ENCODE results near the gene BUD23. TPM values are rescaled to one million over a fixed set of nuclear protein-coding genes. Genes with fewer than 3 reads are reported as not detected.

Gene BUD23
- total RNA-seq, 1 donor from 2014 or later, result 109 TPM

- intact Hi-C loops (cut with micrococcal nuclease), result loop anchor here (2.0 kb wide), 1 partner anchor 128 kb away; no protein-coding TSS in a partner anchor
- H3K4me1 Mint-ChIP-seq (ENCODE audit: low read depth), result peaks cover 10% of the 10 kb centered on the region
- peak overlapping the region; percentile 1 for H3K27ac Mint-ChIP-seq
- H3K9me3 Mint-ChIP-seq, result no peaks in the 10 kb centered on the region
- H3K4me3 Mint-ChIP-seq (ENCODE audit: low read depth), result no peak overlapping the region
- H3K27me3 Mint-ChIP-seq (ENCODE audit: low read depth), result peaks cover 3% of the 10 kb centered on the region
- DNase-seq (ENCODE audit: low spot score), result peak; percentile 72
- H3K36me3 Mint-ChIP-seq (ENCODE audit: low read depth), result peaks cover 6% of the 10 kb centered on the region
These were observed 51.5 kb downstream of the BUD23 start for GRCh38 chr7:73734619-73735527.

DNA sequence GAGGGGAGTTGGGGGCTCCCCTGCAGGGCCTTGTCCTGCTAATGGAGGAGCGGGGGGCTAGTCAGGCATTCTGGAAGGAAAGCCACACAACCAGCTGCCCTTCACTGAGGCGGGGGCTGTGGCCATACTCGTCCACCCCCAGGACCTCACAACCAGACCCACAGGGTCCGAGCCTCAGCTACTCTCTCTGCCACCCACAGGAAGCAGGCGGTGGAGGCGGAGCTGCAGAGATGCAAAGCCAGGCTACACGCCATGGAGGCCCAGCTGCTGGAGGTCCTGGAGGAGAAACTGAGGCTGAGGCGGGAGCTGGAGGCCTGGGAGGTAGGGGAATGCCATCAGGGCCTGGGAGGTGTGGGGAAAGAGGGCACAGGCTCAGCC lies 52.1 kb downstream of the BUD23 start:
- Mint-ChIP-seq H3K9me3 (no peaks in the 10 kb centered on the region), H3K4me1 (ENCODE audit: low read depth) (peaks cover 10% of the 10 kb centered on the region), H3K27ac (no peak overlapping the region), H3K27me3 (ENCODE audit: low read depth) (peaks cover under 1% of the 10 kb centered on the region), H3K36me3 (ENCODE audit: low read depth) (peaks cover 6% of the 10 kb centered on the region), H3K4me3 (ENCODE audit: low read depth) (no peak overlapping the region)
- DNase-seq (ENCODE audit: low spot score), result no peak
- intact Hi-C loops (cut with micrococcal nuclease), result loop anchor here (2.0 kb wide), 1 partner anchor 129 kb away; no protein-coding TSS in a partner anchor

DNA sequence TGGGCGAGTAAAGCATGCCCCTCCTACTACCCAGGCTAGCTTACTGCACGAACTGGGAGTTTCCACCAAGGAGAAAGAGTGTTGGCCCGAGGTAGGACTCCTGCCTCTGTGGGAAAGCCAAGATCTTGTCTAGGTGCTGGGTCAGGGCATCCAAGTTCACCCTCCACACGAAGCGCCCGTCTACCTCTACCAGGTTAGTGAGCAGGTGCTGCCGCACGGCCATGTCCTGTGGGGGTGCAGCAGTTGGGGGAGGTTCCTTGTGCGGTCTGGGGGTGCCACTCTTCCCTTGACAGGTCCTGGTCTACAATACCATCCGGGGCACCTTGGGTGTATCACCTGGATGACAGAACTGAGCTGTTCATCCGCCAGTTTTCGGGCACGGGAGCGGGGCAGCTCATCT lies 53.5 kb downstream of the BUD23 start:
- no peak overlapping the region for H3K27ac Mint-ChIP-seq
- H3K36me3 Mint-ChIP-seq (ENCODE audit: low read depth), result peaks cover 6% of the 10 kb centered on the region
- intact Hi-C loops (cut with micrococcal nuclease), result no loop called here
- H3K4me3 Mint-ChIP-seq (ENCODE audit: low read depth), result peak overlapping the region; percentile 93
- no peaks in the 10 kb centered on the region for H3K9me3 Mint-ChIP-seq
- H3K27me3 Mint-ChIP-seq (ENCODE audit: low read depth), result no peaks in the 10 kb centered on the region
- no peak for DNase-seq (ENCODE audit: low spot score)
- H3K4me1 Mint-ChIP-seq (ENCODE audit: low read depth), result peaks cover 10% of the 10 kb centered on the region

- intact Hi-C loops (cut with micrococcal nuclease), result loop anchor here (1.0 to 2.0 kb wide), 6 partner anchors 19 to 345 kb away; partner anchors contain the start of genes BAZ1B, LIMK1, METTL27 and TBL2
- H3K27me3 Mint-ChIP-seq (ENCODE audit: low read depth), result no peaks in the 10 kb centered on the region
These were observed 54.3 kb downstream of the BUD23 start for GRCh38 chr7:73737491-73738219.

DNA sequence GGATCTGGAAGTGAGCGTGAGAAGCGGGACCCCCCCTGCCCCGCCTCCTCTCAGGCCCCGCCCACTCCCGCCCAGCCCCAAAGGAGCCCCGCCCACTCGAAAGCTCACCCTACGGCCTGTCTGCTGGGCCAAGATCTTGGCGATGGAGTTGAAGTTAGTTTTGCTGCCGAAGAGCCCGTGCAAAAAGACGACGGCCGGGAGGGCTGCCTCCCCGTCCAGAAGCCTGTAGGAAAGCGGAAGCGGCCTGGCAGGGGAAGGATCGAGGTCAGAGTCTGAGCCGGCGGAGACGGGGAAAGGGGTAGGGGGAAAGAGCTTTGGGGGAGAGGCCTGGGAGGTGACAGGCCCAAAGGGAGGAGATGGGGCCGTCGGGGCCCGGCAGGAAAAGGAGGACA lies 54.8 kb downstream of the BUD23 start:
- Mint-ChIP-seq H3K36me3 (ENCODE audit: low read depth) (peaks cover 6% of the 10 kb centered on the region), H3K27me3 (ENCODE audit: low read depth) (peaks cover 1% of the 10 kb centered on the region), H3K4me1 (ENCODE audit: low read depth) (peaks cover 10% of the 10 kb centered on the region), H3K4me3 (ENCODE audit: low read depth) (peak overlapping the region; percentile 93), H3K27ac (peak overlapping the region; percentile 92), H3K9me3 (no peaks in the 10 kb centered on the region)
- intact Hi-C loops (cut with micrococcal nuclease), result loop anchor here (1.0 to 2.0 kb wide), 6 partner anchors 20 to 345 kb away; partner anchors contain the start of genes BAZ1B, LIMK1, METTL27 and TBL2
- peak; percentile 41 for DNase-seq (ENCODE audit: low spot score)

More at GRCh38 chr7:73737491-73738219, 54.3 kb downstream of the BUD23 start:
- H3K4me1 Mint-ChIP-seq (ENCODE audit: low read depth), result peaks cover 10% of the 10 kb centered on the region
- peak overlapping the region; percentile 93 for H3K4me3 Mint-ChIP-seq (ENCODE audit: low read depth)
- DNase-seq (ENCODE audit: low spot score), result no peak
- peaks cover 6% of the 10 kb centered on the region for H3K36me3 Mint-ChIP-seq (ENCODE audit: low read depth)
- H3K9me3 Mint-ChIP-seq, result no peaks in the 10 kb centered on the region
- peak overlapping the region; percentile 92 for H3K27ac Mint-ChIP-seq

DNA sequence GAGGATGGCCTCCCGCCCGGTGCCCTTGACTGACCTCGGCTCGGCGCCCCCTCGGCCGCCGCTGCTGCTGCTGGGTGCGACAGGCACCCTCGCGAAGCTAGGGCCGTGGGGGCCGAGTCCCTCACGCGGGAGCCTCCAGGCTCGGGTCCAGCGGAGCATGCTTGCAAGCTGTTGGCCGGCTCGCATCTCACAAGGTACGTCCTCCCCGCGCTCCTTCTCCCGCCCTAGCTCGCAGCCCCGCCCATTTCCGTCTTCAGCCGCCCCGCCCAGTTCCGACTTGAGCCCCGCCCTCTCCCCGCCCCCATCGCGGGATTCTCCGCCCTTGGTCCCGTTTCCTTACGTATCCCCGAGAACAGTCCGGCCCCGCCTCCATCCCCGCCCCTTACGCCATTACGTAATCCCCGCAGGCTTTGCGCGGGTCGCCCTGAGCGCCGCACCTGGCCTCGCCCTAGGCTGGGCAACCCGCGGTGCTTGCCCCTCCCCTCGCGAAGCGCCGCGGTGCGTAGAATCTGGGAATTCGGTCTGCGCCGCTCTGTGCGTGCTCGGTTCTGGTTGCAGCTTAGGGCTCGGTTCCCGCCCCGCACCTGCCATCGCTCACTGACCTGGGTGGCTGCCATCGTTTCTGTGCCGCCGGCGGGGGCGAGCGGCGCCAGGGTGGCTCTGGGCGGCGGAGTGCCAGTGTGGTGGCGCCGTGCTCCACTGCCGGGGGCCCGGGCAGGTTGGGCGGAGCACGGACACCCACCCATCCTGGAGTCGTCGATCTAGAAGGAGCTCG lies 55.4 kb downstream of the BUD23 start, which contains the start of gene ABHD11:
Gene ABHD11 (minus strand): TSS at position 191 of the 775 bp plus-strand sequence. CDS start 32 bp downstream, at position 159.
- intact Hi-C loops (cut with micrococcal nuclease), result loop anchor here (1.0 to 2.0 kb wide), 6 partner anchors 20 to 344 kb away; partner anchors contain the start of genes BAZ1B, LIMK1, METTL27 and TBL2
- Mint-ChIP-seq H3K4me3 (ENCODE audit: low read depth) (peak within 1 kb of the TSS; percentile 93), H3K27ac (peak within 1 kb of the TSS; percentile 92), H3K4me1 (ENCODE audit: low read depth) (peaks cover 10% of the 10 kb centered on the region), H3K27me3 (ENCODE audit: low read depth) (peaks cover 3% of the 10 kb centered on the region), H3K9me3 (no peaks in the 10 kb centered on the region), H3K36me3 (ENCODE audit: low read depth) (peaks cover 6% of the 10 kb centered on the region)
- DNase-seq (ENCODE audit: low spot score), result peak; percentile 97

DNA sequence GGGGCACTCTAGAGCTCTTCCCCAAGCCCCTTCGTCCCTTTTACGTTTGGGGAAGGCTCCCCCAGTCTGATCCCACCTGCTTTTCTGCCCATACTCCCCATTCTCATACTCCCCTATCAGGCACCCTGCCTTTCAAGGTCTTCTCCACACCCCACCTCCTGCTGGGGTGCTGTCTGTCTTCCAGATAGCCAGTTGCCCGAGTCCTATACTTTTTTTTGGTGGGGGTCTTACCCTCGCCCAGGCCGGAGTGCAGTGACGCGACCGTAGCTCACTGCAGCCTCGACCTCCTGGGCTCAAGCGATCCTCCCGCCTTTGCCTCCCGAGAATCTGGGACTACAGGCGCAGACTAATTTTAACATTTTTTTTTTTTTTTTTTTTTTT lies 56.0 kb downstream of the BUD23 start:
- peaks cover 10% of the 10 kb centered on the region for H3K4me1 Mint-ChIP-seq (ENCODE audit: low read depth)
- peak overlapping the region; percentile 71 for H3K27ac Mint-ChIP-seq
- no peaks in the 10 kb centered on the region for H3K9me3 Mint-ChIP-seq
- H3K36me3 Mint-ChIP-seq (ENCODE audit: low read depth), result peaks cover 6% of the 10 kb centered on the region
- intact Hi-C loops (cut with micrococcal nuclease), result loop anchor here (2.0 kb wide), 1 partner anchor 343 kb away; the partner anchor contains the start of gene LIMK1
- H3K27me3 Mint-ChIP-seq (ENCODE audit: low read depth), result peaks cover 3% of the 10 kb centered on the region
- peak overlapping the region; percentile 93 for H3K4me3 Mint-ChIP-seq (ENCODE audit: low read depth)
- no peak for DNase-seq (ENCODE audit: low spot score)

- no peak overlapping the region for H3K27ac Mint-ChIP-seq
- intact Hi-C loops (cut with micrococcal nuclease), result no loop called here
- H3K9me3 Mint-ChIP-seq, result no peaks in the 10 kb centered on the region
- H3K36me3 Mint-ChIP-seq (ENCODE audit: low read depth), result peaks cover 6% of the 10 kb centered on the region
- H3K4me1 Mint-ChIP-seq (ENCODE audit: low read depth), result peaks cover 5% of the 10 kb centered on the region
- H3K4me3 Mint-ChIP-seq (ENCODE audit: low read depth), result peak overlapping the region; percentile 33
- H3K27me3 Mint-ChIP-seq (ENCODE audit: low read depth), result peaks cover 3% of the 10 kb centered on the region
- no peak for DNase-seq (ENCODE audit: low spot score)
These were observed 56.8 kb downstream of the BUD23 start for GRCh38 chr7:73740212-73740611.

DNA sequence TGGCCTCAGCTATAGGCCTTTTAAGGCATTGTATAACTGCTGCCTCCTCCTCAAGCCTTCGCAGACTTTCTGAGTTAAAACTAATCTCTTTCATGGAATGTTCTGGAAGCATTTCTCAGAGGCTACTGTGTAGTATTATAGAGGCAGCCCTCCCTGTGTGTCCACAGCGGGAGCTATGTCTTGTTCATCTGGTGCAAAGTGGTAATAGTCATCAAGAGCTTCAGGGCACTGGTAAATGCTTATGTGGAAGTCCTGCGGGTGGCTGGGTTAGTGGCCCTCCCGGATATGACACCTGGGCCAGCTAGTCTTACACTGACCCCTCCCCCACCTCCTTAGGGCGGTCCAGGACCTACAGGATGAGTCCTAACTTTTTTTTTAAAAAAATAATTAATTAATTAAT lies 57.4 kb downstream of the BUD23 start:
- Mint-ChIP-seq H3K9me3 (no peaks in the 10 kb centered on the region), H3K4me1 (ENCODE audit: low read depth) (peaks cover 5% of the 10 kb centered on the region), H3K27ac (no peak overlapping the region), H3K4me3 (ENCODE audit: low read depth) (peak overlapping the region; percentile 33), H3K36me3 (ENCODE audit: low read depth) (peaks cover 6% of the 10 kb centered on the region), H3K27me3 (ENCODE audit: low read depth) (peaks cover 3% of the 10 kb centered on the region)
- intact Hi-C loops (cut with micrococcal nuclease), result no loop called here
- no peak for DNase-seq (ENCODE audit: low spot score)

- no peak for DNase-seq (ENCODE audit: low spot score)
- peaks cover 2% of the 10 kb centered on the region for H3K36me3 Mint-ChIP-seq (ENCODE audit: low read depth)
- H3K27me3 Mint-ChIP-seq (ENCODE audit: low read depth), result peaks cover 3% of the 10 kb centered on the region
- H3K4me3 Mint-ChIP-seq (ENCODE audit: low read depth), result no peak overlapping the region
- H3K4me1 Mint-ChIP-seq (ENCODE audit: low read depth), result peaks cover 5% of the 10 kb centered on the region
- intact Hi-C loops (cut with micrococcal nuclease), result no loop called here
- H3K9me3 Mint-ChIP-seq, result no peaks in the 10 kb centered on the region
- H3K27ac Mint-ChIP-seq, result no peak overlapping the region
These were observed 58.2 kb downstream of the BUD23 start for GRCh38 chr7:73741600-73741999.

GRCh38 chr7:73742338-73742752 lies 58.9 kb downstream of the BUD23 start:
- H3K4me3 Mint-ChIP-seq (ENCODE audit: low read depth), result no peak overlapping the region

More at GRCh38 chr7:73742338-73742752, 58.9 kb downstream of the BUD23 start:
- Mint-ChIP-seq H3K9me3 (no peaks in the 10 kb centered on the region), H3K27ac (no peak overlapping the region), H3K4me1 (ENCODE audit: low read depth) (peaks cover 5% of the 10 kb centered on the region), H3K27me3 (ENCODE audit: low read depth) (peaks cover 3% of the 10 kb centered on the region), H3K36me3 (ENCODE audit: low read depth) (no peaks in the 10 kb centered on the region)
- intact Hi-C loops (cut with micrococcal nuclease), result no loop called here
- DNase-seq (ENCODE audit: low spot score), result no peak
